Body of pancreas (tissue), 4 donors: ENCODE results near the gene MED22. TPM values are rescaled to one million over a fixed set of nuclear protein-coding genes. Genes with fewer than 3 reads are reported as not detected.
"Not testable (repeated sequence)": the region's sequence is repeated elsewhere in the genome, so short reads cannot be mapped to it uniquely, and the experiment has no call there.

Source experiments
- ATAC-seq: fragments of 150-250 bp; one replicate; pipeline ENCODE4 v1.9.1; 2016
- DNase-seq, 4 donors: peaks; one replicate each; pipeline ENCODE4 v3.0.0-alpha.2; 2019
- H3K27ac ChIP-seq, 4 donors: fragments of 200-600 bp; sonication (generic); 1 replicate in 3 of 4; 2 replicates in 1 of 4; pipeline versions ENCODE4 v1.5.1 to v1.6.1; 2016 to 2019; ENCODE audit warnings: mild to moderate bottlenecking in 1 of 4, mixed read lengths in 1 of 4, moderate library complexity in 1 of 4
- H3K27me3 ChIP-seq, 2 donors: fragments of 200-600 bp; sonication (generic); one replicate each; pipeline ENCODE4 v1.6.0; 2016; ENCODE audit warnings: mild to moderate bottlenecking in 1 of 2
- H3K36me3 ChIP-seq, 2 donors: fragments of 200-600 bp; sonication (generic); replicated peaks in 1 of 2; 2 replicates each; pipeline ENCODE4 v1.5.1; 2016; ENCODE audit warnings: low read depth in 2 of 2; ENCODE audit not compliant: insufficient read depth in 1 of 2
- H3K4me1 ChIP-seq: fragments of 200-600 bp; sonication (generic); one replicate; pipeline ENCODE4 v1.6.0; 2016
- H3K4me3 ChIP-seq, 2 donors: fragments of 200-600 bp; sonication (generic); 1 replicate in 1 of 2; 2 replicates in 1 of 2; pipeline ENCODE4 v1.5.1; 2016 to 2019
- H3K9me3 ChIP-seq, 3 donors: fragments of 200-600 bp; sonication (generic); 1 replicate in 2 of 3; 2 replicates in 1 of 3; pipeline ENCODE4 v1.5.1; 2016
- POLR2A ChIP-seq, 3 donors: fragments of 450-650 bp; IDR thresholded peaks; one replicate each; pipeline ENCODE4 v1.6.1; 2016; ENCODE audit warnings: antibody characterized with exemption in 3 of 3, mild to moderate bottlenecking in 2 of 3
- WGBS, 2 donors: methylation state at CpG; one replicate each; pipeline ENCODE4 v1.1.5; 2017; 5-methylcytosine and 5-hydroxymethylcytosine counted together
- intact Hi-C: fragments of 100-400 bp; cut with DNase I; formaldehyde crosslinking; loops from one replicate; pipeline ENCODE4 v1.15.1; 2023
- total RNA-seq, 2 donors: library from RNA; depleted of rRNA; stranded (reverse); fragments of >200 nt; gene quantifications; one replicate each; pipeline ENCODE4 v1.1.0, GENCODE V29; 2016
- TF ChIP-seq, protein P1 (sequence below), 7 experiments: fragments of 450-650 bp in 4 of 7; fragments of 200-600 bp in 3 of 7; sonication (generic) in 3 of 7; IDR thresholded peaks; one replicate each; pipeline ENCODE4 v1.5.1; 2016 to 2019; ENCODE audit warnings: antibody characterized with exemption in 7 of 7

MED22 gene
- total RNA-seq, 2 donors from 2014 or later = 15.8 to 16.3 TPM

- no peaks in the 10 kb centered on the region for H3K9me3 ChIP-seq
- peak in 1 of 4 donors; percentile 45 for DNase-seq
- ATAC-seq = no peak
- H3K4me1 ChIP-seq = peaks cover 29% of the 10 kb centered on the region
- H3K27me3 ChIP-seq = no peaks in the 10 kb centered on the region
- intact Hi-C loops = no loop called here
- H3K36me3 ChIP-seq = no peaks in the 10 kb centered on the region
- 59 to 62% methylated on average over 6 of the region's 6 CpGs for WGBS, 2 donors
- no peak for TF ChIP-seq POLR2A (IDR thresholded peaks at IDR 0.05)
- TF ChIP-seq, protein P1, sequence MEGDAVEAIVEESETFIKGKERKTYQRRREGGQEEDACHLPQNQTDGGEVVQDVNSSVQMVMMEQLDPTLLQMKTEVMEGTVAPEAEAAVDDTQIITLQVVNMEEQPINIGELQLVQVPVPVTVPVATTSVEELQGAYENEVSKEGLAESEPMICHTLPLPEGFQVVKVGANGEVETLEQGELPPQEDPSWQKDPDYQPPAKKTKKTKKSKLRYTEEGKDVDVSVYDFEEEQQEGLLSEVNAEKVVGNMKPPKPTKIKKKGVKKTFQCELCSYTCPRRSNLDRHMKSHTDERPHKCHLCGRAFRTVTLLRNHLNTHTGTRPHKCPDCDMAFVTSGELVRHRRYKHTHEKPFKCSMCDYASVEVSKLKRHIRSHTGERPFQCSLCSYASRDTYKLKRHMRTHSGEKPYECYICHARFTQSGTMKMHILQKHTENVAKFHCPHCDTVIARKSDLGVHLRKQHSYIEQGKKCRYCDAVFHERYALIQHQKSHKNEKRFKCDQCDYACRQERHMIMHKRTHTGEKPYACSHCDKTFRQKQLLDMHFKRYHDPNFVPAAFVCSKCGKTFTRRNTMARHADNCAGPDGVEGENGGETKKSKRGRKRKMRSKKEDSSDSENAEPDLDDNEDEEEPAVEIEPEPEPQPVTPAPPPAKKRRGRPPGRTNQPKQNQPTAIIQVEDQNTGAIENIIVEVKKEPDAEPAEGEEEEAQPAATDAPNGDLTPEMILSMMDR (IDR thresholded peaks at IDR 0.05) = no peak
- no peak overlapping the region for H3K27ac ChIP-seq
- H3K4me3 ChIP-seq = no peak overlapping the region
Measured at GRCh38 chr9:133377721-133378216, 29.8 kb upstream of the MED22 start.

DNA sequence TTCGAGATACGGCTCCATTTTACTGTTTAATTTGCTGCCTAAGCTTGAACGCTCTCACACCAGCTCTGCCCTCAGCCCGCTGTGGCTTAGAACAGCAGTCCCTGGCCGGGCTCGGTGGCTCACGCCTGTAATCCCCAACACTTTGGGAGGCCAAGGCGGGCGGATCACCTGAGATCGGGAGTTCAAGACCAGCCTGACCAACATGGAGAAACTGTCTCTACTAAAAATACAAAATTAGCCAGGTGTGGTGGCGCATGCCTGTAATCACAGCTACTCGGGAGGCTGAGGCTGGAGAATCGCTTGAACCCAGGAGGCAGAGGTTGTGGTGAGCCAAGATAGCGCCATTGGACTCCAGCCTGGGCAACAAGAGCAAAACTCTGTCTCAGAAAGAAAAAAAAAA is 29.3 kb upstream of the MED22 start:
- H3K27ac ChIP-seq, H3K27me3 ChIP-seq, ATAC-seq, intact Hi-C loops, H3K4me3 ChIP-seq, H3K36me3 ChIP-seq, DNase-seq, H3K9me3 ChIP-seq: not testable (repeated sequence)
- peaks cover 34% of the 10 kb centered on the region for H3K4me1 ChIP-seq
- 77 to 82% methylated on average over 14 of the region's 14 CpGs for WGBS, 2 donors

DNA sequence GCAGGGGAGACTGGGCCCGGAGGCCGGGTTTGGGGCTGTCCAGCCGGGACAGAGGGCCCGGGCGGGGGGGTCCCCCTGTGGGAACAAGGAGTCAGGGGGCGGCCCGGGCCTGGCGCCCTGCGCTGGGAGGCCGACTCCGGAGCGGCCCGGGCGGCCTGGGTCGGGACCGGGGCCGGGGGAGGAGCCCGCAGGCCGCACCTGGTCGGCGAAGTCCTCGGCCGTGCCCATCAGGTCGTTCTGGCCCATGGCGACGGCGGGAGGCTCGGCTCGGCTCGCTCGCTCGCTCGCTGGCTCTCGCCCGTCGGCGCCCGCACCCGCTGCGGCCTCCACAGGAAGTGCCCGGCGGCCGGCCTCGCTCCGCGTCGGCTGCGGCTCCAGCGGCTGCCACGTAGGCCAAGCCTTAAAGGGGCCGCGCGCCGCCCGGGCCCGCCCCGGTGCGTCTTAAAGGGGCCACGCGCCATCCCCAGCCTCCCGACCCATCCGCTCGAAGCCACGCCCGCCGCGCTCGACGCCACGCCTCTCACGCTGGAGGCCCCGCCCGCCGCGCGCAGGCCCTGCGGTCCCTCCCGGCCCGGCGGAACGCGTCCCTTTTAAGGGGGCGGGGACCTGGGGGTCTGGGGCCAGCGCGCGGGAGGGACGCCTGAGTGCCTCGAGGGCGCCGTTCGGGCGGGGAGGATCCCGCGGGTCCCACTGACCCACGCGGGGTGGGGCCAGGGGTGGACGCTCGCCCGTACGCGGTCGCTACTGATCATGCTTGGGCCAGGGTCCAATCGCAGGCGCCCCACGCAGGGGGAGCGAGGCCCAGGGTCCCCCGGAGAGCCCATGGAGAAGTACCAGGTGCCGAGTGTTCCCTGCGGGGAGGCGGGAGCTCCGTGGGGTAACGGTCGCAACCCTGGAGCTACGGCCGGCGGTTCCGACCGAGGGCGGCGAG is 28.1 kb upstream of the MED22 start, which contains the start of the genes STKLD1 and SURF4:
TSS of gene STKLD1 (plus strand) at position 643 of the 931 bp plus-strand sequence. CDS start at position 751, 108 bp downstream.
TSS of gene SURF4 (minus strand) at position 337 of the 931 bp plus-strand sequence. CDS start at position 246, 91 bp downstream.
- peak; percentile 97 to 98 (median 97) for DNase-seq
- H3K4me1 ChIP-seq = peaks cover 47% of the 10 kb centered on the region
- TF ChIP-seq, protein P1 (IDR thresholded peaks at IDR 0.05) = peak in 2 of 7 experiments; percentile 45 to 48
- TF ChIP-seq POLR2A (IDR thresholded peaks at IDR 0.05) = peak; percentile 55 to 96 (median 73)
- H3K4me3 ChIP-seq = peak within 1 kb of the TSS; percentile 82 to 87
- intact Hi-C loops = no loop called here
- H3K9me3 ChIP-seq = no peaks in the 10 kb centered on the region
- H3K27ac ChIP-seq = peak within 1 kb of the TSS; percentile 90 to 98 (median 98)
- peak; percentile 95 for ATAC-seq
- no peaks in the 10 kb centered on the region for H3K36me3 ChIP-seq
- no peaks in the 10 kb centered on the region for H3K27me3 ChIP-seq
- WGBS, 2 donors = 0 to 3% methylated on average over 14 to 117 of the region's 120 CpGs

DNA sequence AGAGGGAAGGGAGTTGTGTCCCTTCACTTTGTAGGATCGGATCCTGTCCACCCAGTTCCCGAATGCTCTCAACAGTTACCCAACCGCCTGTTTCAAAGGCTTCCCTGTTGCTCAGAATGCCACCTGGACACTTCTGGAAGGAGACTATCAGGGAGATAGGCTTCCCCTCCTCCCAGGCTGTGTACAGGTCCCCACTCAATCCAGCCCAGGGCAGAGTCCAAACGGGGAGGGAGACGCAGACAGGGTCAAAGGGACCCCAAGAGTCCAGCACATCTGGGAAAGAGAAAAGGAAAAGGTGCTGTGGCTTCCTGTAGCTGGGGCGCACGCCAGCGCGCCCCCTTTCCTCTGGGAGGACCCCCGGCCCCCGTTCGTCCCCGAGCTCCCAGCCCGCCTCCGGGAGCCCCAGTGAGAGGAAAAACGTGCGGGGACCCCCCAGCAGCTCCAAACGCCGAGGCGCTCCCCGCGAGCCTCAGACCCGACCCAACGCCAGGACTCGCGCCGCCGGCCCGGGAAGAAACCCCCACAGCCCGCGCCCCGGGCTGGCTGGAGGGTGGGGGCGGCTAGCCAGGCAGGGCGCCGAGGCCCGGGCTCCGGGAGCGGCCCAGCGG is 27.3 kb upstream of the MED22 start:
- Histone ChIP-seq H3K4me3 (peak overlapping the region; percentile 77 to 87), H3K27me3 (no peaks in the 10 kb centered on the region), H3K9me3 (no peaks in the 10 kb centered on the region), H3K27ac (peak overlapping the region; percentile 90 to 98 (median 98)), H3K36me3 (no peaks in the 10 kb centered on the region), H3K4me1 (peaks cover 54% of the 10 kb centered on the region)
- peak; percentile 50 to 68 (median 58) for DNase-seq
- intact Hi-C loops = no loop called here
- peak in 2 of 3 donors; percentile 52 to 58 for TF ChIP-seq POLR2A (IDR thresholded peaks at IDR 0.05)
- TF ChIP-seq, protein P1 (IDR thresholded peaks at IDR 0.05) = no peak
- ATAC-seq = peak; percentile 27
- WGBS, 2 donors = 1% methylated on average over 5 to 39 of the region's 39 CpGs
